OCI-LY1 (cell line): Measurements from ENCODE around the gene GRAMD1B.

Experiments
- H2AFZ ChIP-seq: fragments of 200-600 bp; sonication (generic), shearing (Covaris generic); 2 replicates; pipeline ENCODE4 v1.6.0; 2014; ENCODE audit warnings: antibody characterized with exemption, mild to moderate bottlenecking, low read length
- H3F3A ChIP-seq: fragments of 200-600 bp; sonication (generic), shearing (Covaris generic); 2 replicates; pipeline ENCODE4 v1.6.0; 2014; ENCODE audit warnings: mild to moderate bottlenecking, antibody characterized with exemption, low read length, moderate library complexity; ENCODE audit not compliant: insufficient read depth
- H3K27ac ChIP-seq: fragments of 200-600 bp; sonication (generic); 2 replicates; pipeline ENCODE4 v1.5.1; 2014; ENCODE audit warnings: low read length, mixed run types, mild to moderate bottlenecking, low read depth; ENCODE audit not compliant: poor library complexity, severe bottlenecking
- H3K27me3 ChIP-seq: fragments of 200-600 bp; sonication (generic); 2 replicates; pipeline ENCODE4 v1.6.0; 2014; ENCODE audit warnings: antibody characterized with exemption, mild to moderate bottlenecking, low read length, moderate library complexity; ENCODE audit not compliant: insufficient read depth
- H3K36me3 ChIP-seq: fragments of 200-600 bp; sonication (generic); 2 replicates; pipeline ENCODE4 v1.6.1; 2014; ENCODE audit warnings: mild to moderate bottlenecking, antibody characterized with exemption, low read length, moderate library complexity, mixed read lengths; ENCODE audit not compliant: insufficient read depth
- H3K4me1 ChIP-seq: fragments of 200-600 bp; sonication (generic); 2 replicates; pipeline ENCODE4 v1.5.1; 2014; ENCODE audit warnings: mild to moderate bottlenecking, low read length, moderate library complexity; ENCODE audit not compliant: insufficient read depth, severe bottlenecking
- H3K4me2 ChIP-seq: fragments of 200-600 bp; sonication (generic), shearing (Covaris generic); 2 replicates; pipeline ENCODE4 v1.6.1; 2014; ENCODE audit warnings: low read length
- H3K4me3 ChIP-seq: fragments of 200-600 bp; sonication (generic); 2 replicates; pipeline ENCODE4 v1.5.1; 2014; ENCODE audit warnings: low read length, low read depth, mild to moderate bottlenecking, mixed read lengths; ENCODE audit not compliant: poor library complexity, severe bottlenecking
- H3K79me2 ChIP-seq: fragments of 200-600 bp; shearing (Covaris generic); 2 replicates; pipeline ENCODE4 v1.6.1; 2016; ENCODE audit warnings: mixed run types, low read length, mixed read lengths; ENCODE audit not compliant: insufficient read depth
- H3K9ac ChIP-seq: fragments of 200-600 bp; sonication (generic), shearing (Covaris generic); 2 replicates; pipeline ENCODE4 v1.6.1; 2014; ENCODE audit warnings: mild to moderate bottlenecking, low read length, mixed read lengths
- H3K9me2 ChIP-seq: fragments of 200-600 bp; sonication (generic), shearing (Covaris generic); 2 replicates; pipeline ENCODE4 v1.6.1; 2014; ENCODE audit warnings: low read depth, mild to moderate bottlenecking, low read length, mixed read lengths
- H3K9me3 ChIP-seq: fragments of 200-600 bp; shearing (Covaris generic); 2 replicates; pipeline ENCODE4 v1.6.1; 2014; ENCODE audit warnings: low read length, mixed read lengths
- H4K20me1 ChIP-seq: fragments of 200-600 bp; sonication (generic), shearing (Covaris generic); 2 replicates; pipeline ENCODE4 v1.6.0; 2016; ENCODE audit warnings: mild to moderate bottlenecking, low read length; ENCODE audit not compliant: insufficient read depth
- EZH2 ChIP-seq: fragments of 200-600 bp; sonication (generic), shearing (Covaris generic); IDR thresholded peaks from 2 replicates; pipeline ENCODE4 v1.8.0; 2017; ENCODE audit warnings: borderline replicate concordance, mixed run types, mild to moderate bottlenecking, antibody characterized with exemption, low read length, moderate library complexity, mixed read lengths
- TF ChIP-seq, protein P1 (sequence below): fragments of 200-600 bp; sonication (generic), shearing (Covaris generic); IDR thresholded peaks from 2 replicates; pipeline ENCODE4 v1.5.1; 2017; ENCODE audit warnings: mild to moderate bottlenecking, antibody characterized with exemption, low read length, moderate library complexity, mixed read lengths

Gene GRAMD1B

DNA sequence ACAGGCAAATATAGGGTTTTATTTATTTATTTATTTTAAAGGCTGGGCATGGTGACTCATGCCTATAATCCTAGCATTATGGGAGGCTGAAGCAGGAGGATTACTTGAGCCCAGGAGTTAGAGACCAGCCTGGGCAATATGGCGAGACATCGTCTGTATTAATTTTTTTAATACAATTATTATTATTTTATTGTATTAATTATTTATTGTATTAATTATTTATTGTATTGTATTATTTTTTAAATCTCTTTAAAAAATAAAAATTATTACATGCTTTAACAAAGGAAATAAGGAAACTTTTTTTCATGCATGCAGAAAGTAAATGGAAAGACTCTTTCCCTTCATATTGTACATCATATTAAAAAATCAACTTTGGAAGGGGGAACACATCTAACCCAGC is 220.8 kb downstream of the GRAMD1B start:
- TF ChIP-seq, protein P1, sequence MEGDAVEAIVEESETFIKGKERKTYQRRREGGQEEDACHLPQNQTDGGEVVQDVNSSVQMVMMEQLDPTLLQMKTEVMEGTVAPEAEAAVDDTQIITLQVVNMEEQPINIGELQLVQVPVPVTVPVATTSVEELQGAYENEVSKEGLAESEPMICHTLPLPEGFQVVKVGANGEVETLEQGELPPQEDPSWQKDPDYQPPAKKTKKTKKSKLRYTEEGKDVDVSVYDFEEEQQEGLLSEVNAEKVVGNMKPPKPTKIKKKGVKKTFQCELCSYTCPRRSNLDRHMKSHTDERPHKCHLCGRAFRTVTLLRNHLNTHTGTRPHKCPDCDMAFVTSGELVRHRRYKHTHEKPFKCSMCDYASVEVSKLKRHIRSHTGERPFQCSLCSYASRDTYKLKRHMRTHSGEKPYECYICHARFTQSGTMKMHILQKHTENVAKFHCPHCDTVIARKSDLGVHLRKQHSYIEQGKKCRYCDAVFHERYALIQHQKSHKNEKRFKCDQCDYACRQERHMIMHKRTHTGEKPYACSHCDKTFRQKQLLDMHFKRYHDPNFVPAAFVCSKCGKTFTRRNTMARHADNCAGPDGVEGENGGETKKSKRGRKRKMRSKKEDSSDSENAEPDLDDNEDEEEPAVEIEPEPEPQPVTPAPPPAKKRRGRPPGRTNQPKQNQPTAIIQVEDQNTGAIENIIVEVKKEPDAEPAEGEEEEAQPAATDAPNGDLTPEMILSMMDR = no peak
- no peak for TF ChIP-seq EZH2
- Histone ChIP-seq H3K4me2 (no peak overlapping the region), H3K4me3 (no peak overlapping the region), H3K79me2 (no peaks in the 10 kb centered on the region), H3K9ac (no peak overlapping the region), H2AFZ (no peak overlapping the region), H3K36me3 (no peaks in the 10 kb centered on the region), H4K20me1 (no peaks in the 10 kb centered on the region), H3F3A (no peaks in the 10 kb centered on the region), H3K27me3 (no peaks in the 10 kb centered on the region; the same call in 1 of the 2 replicates), H3K9me3 (no peaks in the 10 kb centered on the region), H3K4me1 (no peaks in the 10 kb centered on the region), H3K9me2 (no peaks in the 10 kb centered on the region), H3K27ac (no peak overlapping the region)

DNA sequence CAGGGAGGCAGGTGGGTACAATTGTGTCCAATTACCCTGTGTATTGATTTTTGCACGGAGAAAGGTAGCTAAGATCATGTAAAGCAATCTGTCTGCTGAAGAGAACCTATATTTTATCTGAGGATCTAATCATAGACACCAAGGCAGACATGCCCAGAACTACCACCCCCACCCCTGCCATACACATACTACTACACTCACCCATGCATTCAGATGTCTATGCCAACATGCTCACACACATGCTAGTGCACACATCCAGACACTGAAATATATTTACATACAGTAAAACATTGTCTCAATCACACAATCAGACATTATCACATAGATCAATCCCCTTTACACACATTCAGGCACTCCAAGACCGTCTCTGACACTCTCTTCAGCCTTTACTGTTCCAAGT is 222.5 kb downstream of the GRAMD1B start:
- Histone ChIP-seq H3K4me1 (no peaks in the 10 kb centered on the region), H3K9ac (no peak overlapping the region), H3K36me3 (no peaks in the 10 kb centered on the region), H3K9me3 (no peaks in the 10 kb centered on the region), H2AFZ (no peak overlapping the region), H3F3A (no peaks in the 10 kb centered on the region), H3K27ac (no peak overlapping the region), H3K27me3 (no peaks in the 10 kb centered on the region), H3K4me3 (no peak overlapping the region), H4K20me1 (no peaks in the 10 kb centered on the region), H3K79me2 (no peaks in the 10 kb centered on the region), H3K9me2 (no peaks in the 10 kb centered on the region), H3K4me2 (no peak overlapping the region)
- TF ChIP-seq, protein P1 = no peak
- no peak for TF ChIP-seq EZH2

- H3K27me3 ChIP-seq = no peaks in the 10 kb centered on the region
- no peak overlapping the region for H3K4me2 ChIP-seq
Observed at GRCh38 chr11:123653483-123653826, 223.4 kb downstream of the GRAMD1B start.

More at GRCh38 chr11:123653483-123653826, 223.4 kb downstream of the GRAMD1B start:
- Histone ChIP-seq H3K4me3 (no peak overlapping the region), H4K20me1 (no peaks in the 10 kb centered on the region), H3K79me2 (no peaks in the 10 kb centered on the region), H3F3A (no peaks in the 10 kb centered on the region), H3K9ac (no peak overlapping the region), H3K4me1 (no peaks in the 10 kb centered on the region), H3K36me3 (no peaks in the 10 kb centered on the region), H3K9me3 (no peaks in the 10 kb centered on the region), H3K9me2 (no peaks in the 10 kb centered on the region), H2AFZ (no peak overlapping the region), H3K27ac (no peak overlapping the region)
- TF ChIP-seq, protein P1 = no peak
- no peak for TF ChIP-seq EZH2
